MCF 10A (cell line): ENCODE data around the gene EXOC3L2. TPM values are rescaled to one million over a fixed set of nuclear protein-coding genes. Genes with fewer than 3 reads are reported as not detected.
"Not testable (repeated sequence)": the region's sequence is repeated elsewhere in the genome, so short reads cannot be mapped to it uniquely, and the experiment has no call there.

Experiments
- BruUV-seq: library from RNA; stranded (reverse); fragments of 400-500 nt; replicated peaks from 2 replicates; lab custom pipeline; 2021; lab: Mats Ljungman, UMichigan
- CTCF ChIA-PET: fragments of 300-600 bp; sonication (Branson Sonifier 250); formaldehyde crosslinking; extraction: SDS; loops from one replicate; lab custom pipeline; 2021; ENCODE audit warnings: antibody characterized with exemption, inconsistent platforms; lab: Yijun Ruan, JAX
- POLR2A ChIA-PET: fragments of 300-600, 350-650 bp; sonication (Branson Sonifier 250); formaldehyde crosslinking; extraction: SDS; loops from one replicate; lab custom pipeline; 2020; ENCODE audit warnings: antibody characterized with exemption, inconsistent platforms; lab: Yijun Ruan, JAX
- DNase-seq: peaks from one replicate; pipeline ENCODE4 v3.0.0-alpha.2; 2018; ENCODE audit not compliant: unreplicated experiment
- H3K27ac Mint-ChIP-seq: one replicate; pipeline ENCODE4 v1.8.0; 2022; ENCODE audit warnings: mild to moderate bottlenecking, low read depth, mixed read lengths; ENCODE audit not compliant: unreplicated experiment
- H3K27me3 Mint-ChIP-seq: one replicate; pipeline ENCODE4 v1.8.0; 2022; ENCODE audit warnings: mixed read lengths; ENCODE audit not compliant: insufficient read depth, unreplicated experiment
- H3K36me3 Mint-ChIP-seq: one replicate; pipeline ENCODE4 v1.8.0; 2022; ENCODE audit warnings: mild to moderate bottlenecking, moderate library complexity, mixed read lengths; ENCODE audit not compliant: insufficient read depth, unreplicated experiment
- H3K4me1 Mint-ChIP-seq: one replicate; pipeline ENCODE4 v1.8.0; 2022; ENCODE audit warnings: mixed read lengths; ENCODE audit not compliant: insufficient read depth, unreplicated experiment
- H3K4me3 Mint-ChIP-seq: one replicate; pipeline ENCODE4 v1.8.0; 2022; ENCODE audit warnings: mild to moderate bottlenecking, moderate library complexity, mixed read lengths; ENCODE audit not compliant: unreplicated experiment
- H3K9me3 Mint-ChIP-seq: one replicate; pipeline ENCODE4 v1.8.0; 2022; ENCODE audit warnings: mixed read lengths; ENCODE audit not compliant: unreplicated experiment
- intact Hi-C: fragments of 100-400 bp; cut with micrococcal nuclease; formaldehyde crosslinking; loops from 2 replicates; pipeline ENCODE4 v1.14.1; 2022
- total RNA-seq: library from RNA; stranded (reverse); gene quantifications from 2 replicates; pipeline ENCODE4 v1.2.3, GENCODE V29; 2022
- TF ChIP-seq, protein P1 (sequence below): fragments of 200-600 bp; IDR thresholded peaks from one replicate; pipeline ENCODE4 v1.8.0; 2022; ENCODE audit warnings: antibody characterized with exemption, mild to moderate bottlenecking; ENCODE audit not compliant: unreplicated experiment

Gene EXOC3L2
- total RNA-seq, 1 experiment from 2014 or later, result not detected

DNA sequence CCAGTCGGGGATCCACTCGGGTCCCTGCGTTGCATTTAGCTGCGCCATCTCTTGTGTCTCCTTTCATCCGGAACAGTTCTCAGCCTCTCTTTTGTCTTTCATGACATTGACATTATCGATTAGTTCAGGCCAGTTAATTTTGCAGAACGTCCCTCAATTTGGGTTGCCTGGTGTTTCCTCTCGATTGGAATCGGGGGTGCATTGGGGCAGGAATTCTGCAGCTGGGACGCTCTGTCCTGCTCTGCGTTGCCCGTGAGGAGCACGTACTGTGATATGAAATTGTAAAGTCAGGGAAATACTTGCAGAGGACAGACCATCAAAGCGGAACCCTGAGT, 28.3 kb upstream of the EXOC3L2 start:
- no peaks in the 10 kb centered on the region for H3K27me3 Mint-ChIP-seq
- H3K4me1 Mint-ChIP-seq, result no peaks in the 10 kb centered on the region
- peaks cover 62% of the 10 kb centered on the region for H3K36me3 Mint-ChIP-seq
- CTCF ChIA-PET, result no interaction called here
- no TSS peak for BruUV-seq
- intact Hi-C loops, result no loop called here
- TF ChIP-seq, protein P1, sequence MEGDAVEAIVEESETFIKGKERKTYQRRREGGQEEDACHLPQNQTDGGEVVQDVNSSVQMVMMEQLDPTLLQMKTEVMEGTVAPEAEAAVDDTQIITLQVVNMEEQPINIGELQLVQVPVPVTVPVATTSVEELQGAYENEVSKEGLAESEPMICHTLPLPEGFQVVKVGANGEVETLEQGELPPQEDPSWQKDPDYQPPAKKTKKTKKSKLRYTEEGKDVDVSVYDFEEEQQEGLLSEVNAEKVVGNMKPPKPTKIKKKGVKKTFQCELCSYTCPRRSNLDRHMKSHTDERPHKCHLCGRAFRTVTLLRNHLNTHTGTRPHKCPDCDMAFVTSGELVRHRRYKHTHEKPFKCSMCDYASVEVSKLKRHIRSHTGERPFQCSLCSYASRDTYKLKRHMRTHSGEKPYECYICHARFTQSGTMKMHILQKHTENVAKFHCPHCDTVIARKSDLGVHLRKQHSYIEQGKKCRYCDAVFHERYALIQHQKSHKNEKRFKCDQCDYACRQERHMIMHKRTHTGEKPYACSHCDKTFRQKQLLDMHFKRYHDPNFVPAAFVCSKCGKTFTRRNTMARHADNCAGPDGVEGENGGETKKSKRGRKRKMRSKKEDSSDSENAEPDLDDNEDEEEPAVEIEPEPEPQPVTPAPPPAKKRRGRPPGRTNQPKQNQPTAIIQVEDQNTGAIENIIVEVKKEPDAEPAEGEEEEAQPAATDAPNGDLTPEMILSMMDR, result no peak
- no peak overlapping the region for H3K4me3 Mint-ChIP-seq
- H3K9me3 Mint-ChIP-seq, result no peaks in the 10 kb centered on the region
- no peak for DNase-seq
- no peak overlapping the region for H3K27ac Mint-ChIP-seq
- POLR2A ChIA-PET, result interaction anchor here (0.7 kb wide), 1 partner anchor 32 kb away, joined by 4 read pairs; no protein-coding TSS in a partner anchor

DNA sequence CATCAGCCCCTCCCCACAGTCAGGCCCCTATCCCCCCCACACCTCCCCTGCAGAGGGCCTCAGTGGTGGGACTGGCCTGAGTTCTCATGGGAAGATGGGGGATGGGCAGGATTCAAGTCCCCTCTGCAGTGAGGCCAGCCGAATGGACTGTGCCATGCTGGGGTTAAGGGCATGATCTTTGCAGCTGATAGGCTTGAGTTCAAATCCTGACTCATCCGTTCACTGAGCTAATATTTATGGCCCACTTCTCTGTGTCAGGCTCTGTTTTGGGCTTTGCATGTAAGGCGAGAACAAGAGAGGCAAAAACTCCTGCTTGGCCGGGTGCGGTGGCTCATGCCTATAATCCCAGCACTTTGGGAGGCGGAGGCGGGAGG, 26.5 kb upstream of the EXOC3L2 start:
- Mint-ChIP-seq H3K4me3 (no peak overlapping the region), H3K36me3 (peaks cover 49% of the 10 kb centered on the region), H3K9me3 (no peaks in the 10 kb centered on the region), H3K27ac (no peak overlapping the region), H3K4me1 (no peaks in the 10 kb centered on the region), H3K27me3 (no peaks in the 10 kb centered on the region)
- ChIA-PET POLR2A (no interaction called here), CTCF (interaction anchor here (0.6 to 1.1 kb wide), 4 partner anchors 9 to 501 kb away, joined by 3 to 4 read pairs (median 3); no protein-coding TSS in a partner anchor)
- BruUV-seq, result no TSS peak
- intact Hi-C loops, result no loop called here
- no peak for DNase-seq
- TF ChIP-seq, protein P1, result no peak

DNA sequence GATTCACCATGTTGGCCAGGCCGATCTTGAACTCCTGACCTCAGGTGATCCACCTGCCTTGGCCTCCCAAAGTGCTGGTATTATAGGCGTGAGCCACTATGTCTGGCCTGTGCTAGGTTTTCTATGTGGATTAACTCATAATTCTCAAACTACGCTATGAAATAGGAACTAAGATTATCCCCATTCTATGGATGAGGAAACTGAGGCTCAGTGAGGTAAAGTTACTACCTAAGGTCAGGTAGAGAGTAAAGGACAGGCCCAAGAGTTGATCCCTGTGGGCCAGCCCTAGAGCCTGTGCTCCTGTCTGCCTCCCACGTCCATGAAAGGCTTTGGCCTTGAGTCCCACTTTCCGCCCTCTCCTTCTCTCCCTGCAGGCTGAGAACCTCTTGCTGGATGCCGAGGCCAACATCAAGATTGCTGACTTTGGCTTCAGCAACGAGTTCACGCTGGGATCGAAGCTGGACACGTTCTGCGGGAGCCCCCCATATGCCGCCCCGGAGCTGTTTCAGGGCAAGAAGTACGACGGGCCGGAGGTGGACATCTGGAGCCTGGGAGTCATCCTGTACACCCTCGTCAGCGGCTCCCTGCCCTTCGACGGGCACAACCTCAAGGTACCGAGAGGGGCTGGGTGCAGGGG, 26.0 kb upstream of the EXOC3L2 start:
- H3K36me3 Mint-ChIP-seq, result peaks cover 46% of the 10 kb centered on the region
- H3K27me3 Mint-ChIP-seq, result no peaks in the 10 kb centered on the region
- POLR2A ChIA-PET, result interaction anchor here (0.6 kb wide), 1 partner anchor 9 kb away, joined by 4 read pairs; no protein-coding TSS in a partner anchor

DNA sequence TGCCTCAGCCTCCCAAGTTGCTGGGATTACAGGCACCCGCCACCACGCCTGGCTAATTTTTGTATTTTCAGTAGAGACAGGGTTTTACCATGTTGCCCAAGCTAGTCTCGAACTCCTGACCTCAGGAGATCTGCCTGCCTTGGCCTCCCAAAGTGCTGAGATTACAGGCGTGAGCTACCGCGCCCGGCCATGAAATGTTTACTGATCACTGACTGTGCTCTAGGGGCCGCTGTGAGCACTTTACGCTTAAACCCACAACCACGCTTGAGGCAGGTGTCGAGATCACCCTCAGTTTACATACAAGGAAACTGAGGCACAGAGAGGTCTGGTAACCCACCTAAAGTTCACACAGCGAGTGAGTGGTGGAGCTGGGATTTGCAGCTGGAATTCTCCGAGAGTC, 24.7 kb upstream of the EXOC3L2 start:
- POLR2A ChIA-PET, result interaction anchor here (0.6 kb wide), 1 partner anchor 130 kb away, joined by 4 read pairs; no protein-coding TSS in a partner anchor
- H3K27me3 Mint-ChIP-seq, H3K4me1 Mint-ChIP-seq, H3K4me3 Mint-ChIP-seq, BruUV-seq, DNase-seq, H3K27ac Mint-ChIP-seq, H3K9me3 Mint-ChIP-seq, intact Hi-C loops: not testable (repeated sequence)
- peaks cover 41% of the 10 kb centered on the region for H3K36me3 Mint-ChIP-seq
- CTCF ChIA-PET, result interaction anchor here (0.7 kb wide), 1 partner anchor 13 kb away, joined by 3 read pairs; no protein-coding TSS in a partner anchor

More for the DNA sequence above, 26.0 kb upstream of the EXOC3L2 start:
- DNase-seq, result no peak
- BruUV-seq, result no TSS peak
- CTCF ChIA-PET, result interaction anchor here (0.6 to 1.1 kb wide), 2 partner anchors 8 to 500 kb away, joined by 3 read pairs; no protein-coding TSS in a partner anchor
- no peaks in the 10 kb centered on the region for H3K4me1 Mint-ChIP-seq
- no peak overlapping the region for H3K27ac Mint-ChIP-seq
- H3K4me3 Mint-ChIP-seq, result no peak overlapping the region
- TF ChIP-seq, protein P1, result no peak
- intact Hi-C loops, result no loop called here
- H3K9me3 Mint-ChIP-seq, result no peaks in the 10 kb centered on the region
